ENCODE results near the gene PPP1R9A. TPM values are rescaled to one million over a fixed set of nuclear protein-coding genes. Genes with fewer than 3 reads are reported as not detected.

Gene PPP1R9A
- total and polyA plus RNA-seq, 10 of the 15 experiments (the other 5 are each of a cell fraction or from before 2014, with no cell fraction given): 0.04 to 0.12 TPM; not detected in 8

DNA sequence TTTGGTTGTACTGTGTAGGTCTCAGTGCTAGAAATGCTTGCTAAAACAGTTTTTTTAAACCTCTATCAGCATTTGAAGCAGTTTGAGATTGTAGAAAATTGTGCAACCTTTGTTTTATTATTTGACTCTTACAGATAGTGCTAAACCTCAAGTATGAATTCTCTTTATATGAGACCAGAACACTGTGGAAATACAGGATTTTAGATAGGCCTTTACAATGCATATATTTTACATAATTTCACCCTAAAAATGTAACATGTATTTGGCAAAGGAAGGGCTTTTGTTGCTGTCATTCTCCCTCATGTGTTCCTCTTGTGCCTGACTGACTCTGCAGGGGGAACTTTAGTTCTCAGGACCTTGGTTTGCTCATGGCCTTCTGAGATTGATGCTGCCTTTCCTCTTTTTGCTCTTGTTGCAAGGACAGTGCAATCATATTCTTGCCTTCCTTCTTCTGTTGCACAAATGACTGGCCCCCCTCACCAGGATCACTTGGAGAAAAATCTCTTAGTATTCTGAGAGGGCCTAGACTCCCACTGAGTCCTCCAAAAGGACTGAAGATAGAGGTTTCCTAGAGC is 188.7 kb downstream of the PPP1R9A start:
- no peak for FAIRE-seq
- intact Hi-C loops (cut with micrococcal nuclease; ENCODE audit: unreplicated experiment): no loop called here
- H3K79me2 ChIP-seq (ENCODE audit: control insufficient read depth, insufficient read depth, low read length): no peaks in the 10 kb centered on the region
- ATAC-seq: no peak
- H4K20me1 ChIP-seq (ENCODE audit: control insufficient read depth, insufficient read depth): no peaks in the 10 kb centered on the region
- BruUV-seq (replicated peaks): no TSS peak
- TF ChIP-seq NR2C2 (IDR thresholded peaks at IDR 0.05; ENCODE audit: borderline replicate concordance, control insufficient read depth, insufficient read length, low read depth): no peak
- TF ChIP-seq, protein P1, sequence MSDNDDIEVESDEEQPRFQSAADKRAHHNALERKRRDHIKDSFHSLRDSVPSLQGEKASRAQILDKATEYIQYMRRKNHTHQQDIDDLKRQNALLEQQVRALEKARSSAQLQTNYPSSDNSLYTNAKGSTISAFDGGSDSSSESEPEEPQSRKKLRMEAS (IDR thresholded peaks at IDR 0.05; ENCODE audit: low read depth, low read length): no peak
- no peak overlapping the region for H3K4me3 ChIP-seq
- no peak overlapping the region for H3K4me2 ChIP-seq (ENCODE audit: control insufficient read depth, insufficient read depth)
- H3K9me3 ChIP-seq (replicated peaks; ENCODE audit: control insufficient read depth, insufficient read depth, low read length): no peaks in the 10 kb centered on the region
- no peak overlapping the region for H3K9ac ChIP-seq (ENCODE audit: control insufficient read depth, insufficient read depth, low read length)
- POLR2A ChIA-PET: no interaction called here
- H2AFZ ChIP-seq (ENCODE audit: control insufficient read depth, low read depth, low read length): no peak overlapping the region
- SMC1A ChIA-PET (ENCODE audit: uncharacterized antibody, unreplicated experiment): interaction anchor here (1.4 kb wide), 1 partner anchor 148 kb away, joined by 4 read pairs; no protein-coding TSS in a partner anchor
- no peak overlapping the region for H3K27ac ChIP-seq (ENCODE audit: control insufficient read depth, insufficient read depth)
- no peak for DNase-seq (ENCODE audit: low read depth, low spot score)
- CTCF ChIA-PET: interaction anchor here (0.6 to 0.9 kb wide), 2 partner anchors 8 to 12 kb away, joined by 3 read pairs; no protein-coding TSS in a partner anchor
- in situ Hi-C loops (cut with MboI): no loop called here
- H3K27me3 ChIP-seq (replicated peaks in 1 of 2; ENCODE audit: control insufficient read depth in 2 of 2, insufficient read depth in 2 of 2, low read length in 1 of 2): no peaks in the 10 kb centered on the region
- RAD21 ChIA-PET (ENCODE audit: unreplicated experiment): no interaction called here
- H3K4me1 ChIP-seq (ENCODE audit: control insufficient read depth, insufficient read depth, low read length): no peaks in the 10 kb centered on the region
- H3K36me3 ChIP-seq (ENCODE audit: control insufficient read depth in 2 of 2, insufficient read depth in 2 of 2, low read length in 1 of 2): no peaks in the 10 kb centered on the region

DNA sequence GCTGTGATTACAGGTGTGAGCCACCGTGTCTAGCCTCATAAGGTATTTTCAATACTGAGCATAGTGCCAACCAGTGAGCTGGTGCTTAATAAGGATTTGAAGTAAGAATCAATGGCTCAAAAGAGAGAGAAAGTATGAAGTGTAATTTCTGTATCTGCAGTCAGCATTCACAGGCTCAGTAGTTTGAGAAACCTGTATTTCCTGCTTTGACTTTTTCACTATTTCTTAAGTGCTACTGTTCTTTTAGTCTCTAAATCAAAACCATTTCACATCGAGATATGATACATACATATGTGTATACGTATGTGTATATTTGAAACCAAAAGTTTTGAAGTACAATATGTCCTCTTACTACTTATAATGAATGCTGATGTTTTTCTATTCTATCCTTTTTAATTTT is 189.9 kb downstream of the PPP1R9A start:
- no peak for FAIRE-seq
- POLR2A ChIA-PET: no interaction called here

More for the DNA sequence above, 189.9 kb downstream of the PPP1R9A start:
- RAD21 ChIA-PET (ENCODE audit: unreplicated experiment): no interaction called here
- CTCF ChIA-PET: no interaction called here
- Histone ChIP-seq H3K9me3 (replicated peaks; ENCODE audit: control insufficient read depth, insufficient read depth, low read length) (no peaks in the 10 kb centered on the region), H3K9ac (ENCODE audit: control insufficient read depth, insufficient read depth, low read length) (no peak overlapping the region), H3K36me3 (ENCODE audit: control insufficient read depth in 2 of 2, insufficient read depth in 2 of 2, low read length in 1 of 2) (no peaks in the 10 kb centered on the region), H3K79me2 (ENCODE audit: control insufficient read depth, insufficient read depth, low read length) (no peaks in the 10 kb centered on the region), H2AFZ (ENCODE audit: control insufficient read depth, low read depth, low read length) (no peak overlapping the region), H3K4me1 (ENCODE audit: control insufficient read depth, insufficient read depth, low read length) (no peaks in the 10 kb centered on the region), H3K4me2 (ENCODE audit: control insufficient read depth, insufficient read depth) (no peak overlapping the region), H3K27ac (ENCODE audit: control insufficient read depth, insufficient read depth) (no peak overlapping the region), H4K20me1 (ENCODE audit: control insufficient read depth, insufficient read depth) (no peaks in the 10 kb centered on the region), H3K4me3 (no peak overlapping the region), H3K27me3 (replicated peaks in 1 of 2; ENCODE audit: control insufficient read depth in 2 of 2, insufficient read depth in 2 of 2, low read length in 1 of 2) (no peaks in the 10 kb centered on the region)
- intact Hi-C loops (cut with micrococcal nuclease; ENCODE audit: unreplicated experiment) (no loop called here), in situ Hi-C loops (cut with MboI) (no loop called here)
- BruUV-seq (replicated peaks): no TSS peak
- no peak for ATAC-seq
- SMC1A ChIA-PET (ENCODE audit: uncharacterized antibody, unreplicated experiment): no interaction called here
- WGBS (ENCODE audit: insufficient coverage, insufficient replicate concordance, low lambda C conversion rate, missing lambda C conversion rate): 76% methylated on average over 3 of the region's 3 CpGs
- DNase-seq (ENCODE audit: low read depth, low spot score): no peak
- TF ChIP-seq RFX5 (IDR thresholded peaks at IDR 0.05; ENCODE audit: low read depth, low read length) (no peak), BCL11A (IDR thresholded peaks at IDR 0.05; ENCODE audit: low read depth, low read length) (no peak), TBL1XR1 (IDR thresholded peaks at IDR 0.05; ENCODE audit: low read depth, low read length) (no peak), HCFC1 (IDR thresholded peaks at IDR 0.05; ENCODE audit: low read length) (no peak), NFXL1 (IDR thresholded peaks at IDR 0.05; ENCODE audit: borderline replicate concordance) (no peak), ZNF384 (IDR thresholded peaks at IDR 0.05; ENCODE audit: borderline replicate concordance, low read depth, low read length) (no peak), YY1 (IDR thresholded peaks at IDR 0.05; ENCODE audit: low read depth, low read length) (no peak)

Data from GM12878 (cell line).